Neural cell (in vitro differentiated cells): ENCODE measurements around the gene PIAS4. TPM values are rescaled to one million over a fixed set of nuclear protein-coding genes. Genes with fewer than 3 reads are reported as not detected.
A peak's percentile ranks its signal among the peaks of the same experiment; 100 is the strongest.

Experiments
- H2AFZ ChIP-seq: fragments of 200-600, 300-800 bp; sonication (generic), shearing (Covaris generic); 2 replicates; pipeline ENCODE4 v1.6.0; 2014; ENCODE audit warnings: low read depth, mild to moderate bottlenecking, antibody characterized with exemption, low read length, moderate library complexity
- H3F3A ChIP-seq: fragments of 200-600 bp; shearing (Covaris generic); 2 replicates; pipeline ENCODE4 v1.6.1; 2016; ENCODE audit warnings: mild to moderate bottlenecking, moderate library complexity, mixed read lengths, antibody characterized with exemption, low read length; ENCODE audit not compliant: insufficient read depth, poor library complexity, severe bottlenecking
- H3K27ac ChIP-seq: fragments of 200-600, 300-800 bp; sonication (generic), shearing (Covaris generic); 2 replicates; pipeline ENCODE4 v1.5.1; 2014; ENCODE audit warnings: mild to moderate bottlenecking, low read length, moderate library complexity
- H3K27me3 ChIP-seq: fragments of 300-800, 200-600 bp; sonication (generic), shearing (Covaris generic); 2 replicates; pipeline ENCODE4 v1.6.0; 2014; ENCODE audit warnings: mild to moderate bottlenecking, low read depth, low read length, moderate library complexity; ENCODE audit not compliant: insufficient read depth
- H3K36me3 ChIP-seq: fragments of 300-800, 200-600 bp; sonication (generic), shearing (Covaris generic); 2 replicates; pipeline ENCODE4 v1.5.1; 2014; ENCODE audit warnings: mild to moderate bottlenecking, antibody characterized with exemption, low read length, moderate library complexity; ENCODE audit not compliant: insufficient read depth
- H3K4me2 ChIP-seq: fragments of 300-800, 200-600 bp; sonication (generic), shearing (Covaris generic); 2 replicates; pipeline ENCODE4 v1.6.0; 2014; ENCODE audit warnings: mild to moderate bottlenecking, low read length
- H3K4me3 ChIP-seq: fragments of 300-800, 200-600 bp; sonication (generic), shearing (Covaris generic); 2 replicates; pipeline ENCODE4 v1.5.1; 2014; ENCODE audit warnings: mild to moderate bottlenecking, low read length, moderate library complexity
- H3K79me2 ChIP-seq: fragments of 200-600 bp; shearing (Covaris generic); replicated peaks from 2 replicates; pipeline ENCODE4 v1.6.0; 2014; ENCODE audit warnings: mild to moderate bottlenecking, low read length, moderate library complexity; ENCODE audit not compliant: insufficient read depth
- H3K9ac ChIP-seq: fragments of 300-800, 200-600 bp; sonication (generic), shearing (Covaris generic); 2 replicates; pipeline ENCODE4 v1.6.1; 2016; ENCODE audit warnings: mild to moderate bottlenecking, low read length, mixed read lengths
- H3K9me2 ChIP-seq: fragments of 200-600 bp; shearing (Covaris generic); 2 replicates; pipeline ENCODE4 v1.6.1; 2016; ENCODE audit warnings: mild to moderate bottlenecking, low read length, mixed read lengths; ENCODE audit not compliant: insufficient read depth
- H3K9me3 ChIP-seq: fragments of 200-600, 300-800 bp; sonication (generic), shearing (Covaris generic); 2 replicates; pipeline ENCODE4 v1.6.1; 2016; ENCODE audit warnings: mild to moderate bottlenecking, mixed run types, low read length, moderate library complexity, mixed read lengths
- H4K20me1 ChIP-seq: fragments of 200-600 bp; shearing (Covaris generic); 2 replicates; pipeline ENCODE4 v1.6.1; 2016; ENCODE audit warnings: mild to moderate bottlenecking, mixed run types; ENCODE audit not compliant: insufficient read depth
- CTCF ChIP-seq: fragments of 450-650 bp; IDR thresholded peaks from 2 replicates; pipeline ENCODE4 v1.5.1; 2014; ENCODE audit warnings: antibody characterized with exemption, mild to moderate bottlenecking, moderate library complexity; ENCODE audit not compliant: poor library complexity, severe bottlenecking
- EP300 ChIP-seq: fragments of 450-650 bp; conservative IDR thresholded peaks from 2 replicates; pipeline ENCODE4 v1.6.1; 2014; ENCODE audit warnings: antibody characterized with exemption, mild to moderate bottlenecking, moderate library complexity; ENCODE audit not compliant: poor library complexity, severe bottlenecking
- EZH2 ChIP-seq: fragments of 200-600, 300-800 bp; shearing (Covaris generic), sonication (generic); IDR thresholded peaks from 2 replicates; pipeline ENCODE4 v1.6.1; 2014; ENCODE audit warnings: antibody characterized with exemption, low read length, borderline replicate concordance, mild to moderate bottlenecking; ENCODE audit not compliant: insufficient read depth, poor library complexity, severe bottlenecking
- MXI1 ChIP-seq: fragments of 450-650 bp; conservative IDR thresholded peaks from 2 replicates; pipeline ENCODE4 v1.6.1; 2014; ENCODE audit warnings: antibody characterized with exemption, mild to moderate bottlenecking; ENCODE audit not compliant: poor library complexity, severe bottlenecking
- POLR2AphosphoS5 ChIP-seq: IDR thresholded peaks from 2 replicates; pipeline ENCODE4 v1.6.1; 2012
- RAD21 ChIP-seq: fragments of 450-650 bp; conservative IDR thresholded peaks from 2 replicates; pipeline ENCODE4 v1.6.1; 2014; ENCODE audit warnings: antibody characterized with exemption, mild to moderate bottlenecking, moderate library complexity
- SMC3 ChIP-seq: fragments of 450-650 bp; conservative IDR thresholded peaks from 2 replicates; pipeline ENCODE4 v1.6.1; 2014; ENCODE audit warnings: antibody characterized with exemption, mild to moderate bottlenecking, moderate library complexity; ENCODE audit not compliant: poor library complexity
- TAF1 ChIP-seq: IDR thresholded peaks from 2 replicates; pipeline ENCODE4 v1.6.1; 2012; ENCODE audit warnings: low read depth
- polyA plus RNA-seq: library from polyadenylated mRNA; depleted of rRNA; stranded (reverse); fragments of >200 nt; gene quantifications from 2 replicates; pipeline ENCODE4 v1.2.3, GENCODE V29; 2014
- TF ChIP-seq, protein P1 (sequence below): IDR thresholded peaks from 2 replicates; pipeline ENCODE4 v1.6.1; 2012; ENCODE audit warnings: borderline replicate concordance

Gene PIAS4
- polyA plus RNA-seq, 1 donor from 2014 or later = 22.3 TPM

- TF ChIP-seq MXI1 = no peak
Observed at GRCh38 chr19:3982701-3983541, 24.6 kb upstream of the PIAS4 start (continued).

GRCh38 chr19:3983542-3983914 is 24.0 kb upstream of the PIAS4 start:
- Histone ChIP-seq H3K27ac (no peak overlapping the region), H3K36me3 (no peaks in the 10 kb centered on the region), H3K27me3 (no peaks in the 10 kb centered on the region), H3K4me2 (peak overlapping the region; percentile 86), H3K9me2 (no peaks in the 10 kb centered on the region), H3K9ac (peak overlapping the region; percentile 92), H3K9me3 (no peaks in the 10 kb centered on the region), H2AFZ (no peak overlapping the region), H3F3A (peaks cover 3% of the 10 kb centered on the region), H3K79me2 (peaks cover 23% of the 10 kb centered on the region), H4K20me1 (peaks cover 53% of the 10 kb centered on the region), H3K4me3 (peak overlapping the region; percentile 97)
- TF ChIP-seq CTCF (no peak), TAF1 (no peak), SMC3 (no peak), EP300 (no peak), POLR2AphosphoS5 (no peak), MXI1 (no peak), RAD21 (no peak), EZH2 (no peak)
- TF ChIP-seq, protein P1, sequence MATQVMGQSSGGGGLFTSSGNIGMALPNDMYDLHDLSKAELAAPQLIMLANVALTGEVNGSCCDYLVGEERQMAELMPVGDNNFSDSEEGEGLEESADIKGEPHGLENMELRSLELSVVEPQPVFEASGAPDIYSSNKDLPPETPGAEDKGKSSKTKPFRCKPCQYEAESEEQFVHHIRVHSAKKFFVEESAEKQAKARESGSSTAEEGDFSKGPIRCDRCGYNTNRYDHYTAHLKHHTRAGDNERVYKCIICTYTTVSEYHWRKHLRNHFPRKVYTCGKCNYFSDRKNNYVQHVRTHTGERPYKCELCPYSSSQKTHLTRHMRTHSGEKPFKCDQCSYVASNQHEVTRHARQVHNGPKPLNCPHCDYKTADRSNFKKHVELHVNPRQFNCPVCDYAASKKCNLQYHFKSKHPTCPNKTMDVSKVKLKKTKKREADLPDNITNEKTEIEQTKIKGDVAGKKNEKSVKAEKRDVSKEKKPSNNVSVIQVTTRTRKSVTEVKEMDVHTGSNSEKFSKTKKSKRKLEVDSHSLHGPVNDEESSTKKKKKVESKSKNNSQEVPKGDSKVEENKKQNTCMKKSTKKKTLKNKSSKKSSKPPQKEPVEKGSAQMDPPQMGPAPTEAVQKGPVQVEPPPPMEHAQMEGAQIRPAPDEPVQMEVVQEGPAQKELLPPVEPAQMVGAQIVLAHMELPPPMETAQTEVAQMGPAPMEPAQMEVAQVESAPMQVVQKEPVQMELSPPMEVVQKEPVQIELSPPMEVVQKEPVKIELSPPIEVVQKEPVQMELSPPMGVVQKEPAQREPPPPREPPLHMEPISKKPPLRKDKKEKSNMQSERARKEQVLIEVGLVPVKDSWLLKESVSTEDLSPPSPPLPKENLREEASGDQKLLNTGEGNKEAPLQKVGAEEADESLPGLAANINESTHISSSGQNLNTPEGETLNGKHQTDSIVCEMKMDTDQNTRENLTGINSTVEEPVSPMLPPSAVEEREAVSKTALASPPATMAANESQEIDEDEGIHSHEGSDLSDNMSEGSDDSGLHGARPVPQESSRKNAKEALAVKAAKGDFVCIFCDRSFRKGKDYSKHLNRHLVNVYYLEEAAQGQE = no peak

DNA sequence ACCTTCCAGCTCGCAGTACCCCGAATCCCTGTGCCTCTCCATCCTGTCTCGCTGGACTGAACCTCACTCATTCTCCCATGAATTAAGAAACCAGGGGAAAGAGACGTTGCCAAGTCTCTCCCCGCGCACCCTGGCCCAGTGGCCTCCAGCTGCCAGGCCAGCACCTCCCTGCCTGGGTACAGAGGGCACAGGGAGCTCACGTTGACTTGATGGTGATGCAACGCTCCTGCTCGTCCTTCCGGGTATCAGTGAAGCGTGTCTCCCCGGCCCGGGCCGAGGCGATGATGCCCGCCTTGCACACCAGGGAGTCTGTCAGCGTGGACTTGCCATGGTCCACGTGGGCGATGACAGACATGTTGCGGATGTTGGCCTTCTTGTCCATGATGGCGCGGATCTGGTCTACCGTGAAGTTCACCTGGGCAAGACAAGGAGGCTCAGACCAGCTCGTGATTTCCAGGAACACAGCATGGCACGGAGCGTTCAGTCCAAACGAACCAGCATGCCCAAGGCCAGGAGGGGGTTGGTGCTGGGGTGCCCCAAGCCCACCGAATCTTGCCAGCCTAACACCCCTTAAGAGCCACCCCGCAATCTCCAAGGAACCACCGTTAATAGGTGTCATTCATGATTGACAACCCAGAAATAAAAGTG is 23.5 kb upstream of the PIAS4 start:
- H3K79me2 ChIP-seq = peaks cover 23% of the 10 kb centered on the region
- H4K20me1 ChIP-seq = peaks cover 53% of the 10 kb centered on the region

More for the DNA sequence above, 23.5 kb upstream of the PIAS4 start:
- H3K36me3 ChIP-seq = no peaks in the 10 kb centered on the region
- H3K27me3 ChIP-seq = no peaks in the 10 kb centered on the region
- H3K9ac ChIP-seq = peak overlapping the region; percentile 92
- H3K4me3 ChIP-seq = peak overlapping the region; percentile 97
- peak overlapping the region; percentile 86 for H3K4me2 ChIP-seq
- H3F3A ChIP-seq = peaks cover 3% of the 10 kb centered on the region
- no peak for TF ChIP-seq MXI1
- TF ChIP-seq, protein P1 = no peak
- TF ChIP-seq EP300 = no peak
- TF ChIP-seq POLR2AphosphoS5 = no peak
- no peaks in the 10 kb centered on the region for H3K9me2 ChIP-seq
- no peaks in the 10 kb centered on the region for H3K9me3 ChIP-seq
- H2AFZ ChIP-seq = no peak overlapping the region
- H3K27ac ChIP-seq = peak overlapping the region; percentile 90
